MG63 (cell line): Measurements from ENCODE around the gene MUC2. TPM values are rescaled to one million over a fixed set of nuclear protein-coding genes. Genes with fewer than 3 reads are reported as not detected.

Experiments used
- DNase-seq: peaks from one replicate; pipeline ENCODE4 v3.0.0-alpha.2; 2020
- H3K27me3 ChIP-seq: fragments of 250-450 bp; sonication (Bioruptor Pico); 2 replicates; pipeline ENCODE4 v1.5.1; 2020; ENCODE audit warnings: mild to moderate bottlenecking, moderate library complexity
- H3K36me3 ChIP-seq: fragments of 250-450 bp; sonication (Bioruptor Pico); 2 replicates; pipeline ENCODE4 v1.5.1; 2020; ENCODE audit warnings: mild to moderate bottlenecking, moderate library complexity
- H3K4me3 ChIP-seq: fragments of 250-450 bp; sonication (Bioruptor Pico); 2 replicates; pipeline ENCODE4 v1.5.1; 2020; ENCODE audit warnings: mild to moderate bottlenecking, moderate library complexity
- H3K9me3 ChIP-seq: fragments of 250-450 bp; sonication (Bioruptor Pico); 2 replicates; pipeline ENCODE4 v1.5.1; 2020; ENCODE audit warnings: mild to moderate bottlenecking, moderate library complexity
- total RNA-seq: library from RNA; depleted of rRNA; stranded (reverse); fragments of >200 nt; shearing (Covaris generic); gene quantifications from 2 replicates; pipeline ENCODE4 v1.2.3, GENCODE V29; 2014; ENCODE audit warnings: low replicate concordance; rRNA removed

The MUC2 gene
- total RNA-seq, result not detected in 2 replicates

DNA sequence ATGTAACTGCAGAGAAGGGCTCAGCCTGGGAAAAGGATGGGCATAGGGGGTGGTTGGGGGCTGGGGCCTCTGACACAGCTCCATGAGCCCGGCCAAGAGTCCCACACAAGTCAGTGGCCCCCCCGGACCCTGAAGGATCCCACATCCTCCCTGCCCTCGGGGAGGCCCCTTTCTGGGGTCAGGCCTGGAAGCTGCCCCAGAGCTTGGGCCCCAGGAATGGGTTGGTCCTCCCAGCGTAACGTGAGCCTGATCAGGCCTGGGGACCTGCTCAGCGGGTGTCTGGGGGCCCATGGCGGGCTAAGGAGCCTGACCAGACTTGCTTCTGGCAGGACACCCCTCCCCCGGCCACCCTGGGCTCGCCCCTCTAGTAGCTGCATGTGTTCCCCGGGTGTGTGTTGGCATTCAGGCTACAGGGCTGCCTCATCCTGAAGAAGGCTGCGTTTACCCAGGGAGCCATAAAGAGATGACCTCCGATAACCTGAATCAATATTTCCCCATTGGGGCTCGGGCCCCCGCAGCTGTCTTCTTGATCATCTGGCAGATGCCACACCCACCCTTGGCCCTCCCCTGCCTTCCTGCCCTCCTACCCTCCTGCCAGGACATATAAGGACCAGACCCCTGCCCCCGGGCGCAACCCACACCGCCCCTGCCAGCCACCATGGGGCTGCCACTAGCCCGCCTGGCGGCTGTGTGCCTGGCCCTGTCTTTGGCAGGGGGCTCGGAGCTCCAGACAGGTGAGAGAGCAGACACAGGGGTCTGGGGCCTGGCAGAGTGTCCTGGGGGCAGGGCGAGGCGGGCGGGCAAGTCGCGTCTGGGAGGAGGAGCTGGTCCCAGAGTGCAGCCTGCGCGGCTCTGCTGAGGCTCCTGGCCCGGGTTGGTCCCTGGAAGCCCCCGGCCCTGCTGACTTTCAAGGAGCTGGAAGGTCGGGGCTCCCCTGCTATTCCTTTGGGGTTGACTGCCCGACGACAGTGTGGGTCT is at the start of gene MUC2:
Gene MUC2 (plus strand): TSS at position 631 of the 978 bp plus-strand sequence.
- no peaks in the 10 kb centered on the region for H3K27me3 ChIP-seq
- no peaks in the 10 kb centered on the region for H3K9me3 ChIP-seq
- no peak for DNase-seq
- H3K4me3 ChIP-seq, result no peak within 1 kb of the TSS
- H3K36me3 ChIP-seq, result no peaks in the 10 kb centered on the region

DNA sequence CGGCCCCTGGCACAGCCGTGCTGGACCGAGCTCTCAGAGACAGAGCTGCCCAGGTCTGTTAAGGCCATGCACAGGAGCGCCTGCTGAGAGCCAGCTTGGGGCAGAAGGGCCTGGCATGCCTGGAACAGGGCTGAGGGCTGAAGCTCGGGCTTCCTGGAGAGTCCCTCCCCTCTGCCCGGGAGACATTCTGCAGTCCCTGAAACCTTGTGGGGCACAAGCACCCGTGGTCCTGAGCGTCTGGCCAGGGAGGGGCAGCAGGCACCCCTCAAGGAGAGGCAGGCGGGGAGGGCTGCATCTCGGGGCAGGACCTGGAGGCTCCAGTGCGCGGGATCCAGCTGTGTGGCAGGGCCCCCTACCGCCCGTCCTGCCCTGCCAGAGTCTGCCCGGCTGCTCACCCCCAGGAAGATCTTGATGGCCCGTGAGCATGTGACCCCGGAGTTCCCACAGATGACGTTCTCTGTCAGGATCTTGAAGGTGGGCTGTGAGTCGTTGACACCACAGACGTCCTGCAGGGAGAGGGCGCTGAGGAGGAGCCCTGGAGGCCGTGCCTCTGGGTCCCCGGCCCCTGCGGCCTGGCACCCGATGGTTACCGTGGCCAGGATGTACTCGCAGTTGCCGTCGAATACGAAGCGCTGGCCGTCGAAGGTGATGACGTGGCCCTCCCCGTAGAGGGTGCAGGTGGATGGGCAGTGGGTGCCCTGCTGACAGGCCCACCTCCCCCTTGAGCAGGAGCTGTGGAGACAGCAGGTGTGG is 49.1 kb upstream of the MUC2 start:
- Histone ChIP-seq H3K9me3 (no peaks in the 10 kb centered on the region), H3K27me3 (no peaks in the 10 kb centered on the region), H3K4me3 (no peak overlapping the region), H3K36me3 (no peaks in the 10 kb centered on the region)
- DNase-seq, result no peak

DNA sequence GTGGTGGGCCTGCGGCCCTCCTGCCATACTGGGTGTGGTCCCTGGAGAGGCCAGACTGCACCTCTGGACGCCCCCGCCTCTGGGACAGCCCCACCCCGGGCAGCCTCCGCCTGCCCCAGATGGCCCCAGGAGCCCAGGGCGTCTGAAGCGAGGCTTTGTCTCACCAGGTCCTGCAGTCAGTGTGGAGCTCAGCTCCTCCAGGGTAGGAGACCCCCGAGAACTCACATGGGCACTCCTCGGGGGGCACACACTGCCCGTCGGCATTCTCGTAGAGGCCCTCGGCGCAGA is 48.6 kb upstream of the MUC2 start:
- Histone ChIP-seq H3K4me3 (no peak overlapping the region), H3K27me3 (no peaks in the 10 kb centered on the region), H3K9me3 (no peaks in the 10 kb centered on the region), H3K36me3 (no peaks in the 10 kb centered on the region)
- no peak for DNase-seq

- Histone ChIP-seq H3K9me3 (no peaks in the 10 kb centered on the region), H3K4me3 (no peak overlapping the region), H3K36me3 (no peaks in the 10 kb centered on the region), H3K27me3 (no peaks in the 10 kb centered on the region)
- DNase-seq, result no peak
These were observed 47.8 kb upstream of the MUC2 start for GRCh38 chr11:1026641-1027482.

DNA sequence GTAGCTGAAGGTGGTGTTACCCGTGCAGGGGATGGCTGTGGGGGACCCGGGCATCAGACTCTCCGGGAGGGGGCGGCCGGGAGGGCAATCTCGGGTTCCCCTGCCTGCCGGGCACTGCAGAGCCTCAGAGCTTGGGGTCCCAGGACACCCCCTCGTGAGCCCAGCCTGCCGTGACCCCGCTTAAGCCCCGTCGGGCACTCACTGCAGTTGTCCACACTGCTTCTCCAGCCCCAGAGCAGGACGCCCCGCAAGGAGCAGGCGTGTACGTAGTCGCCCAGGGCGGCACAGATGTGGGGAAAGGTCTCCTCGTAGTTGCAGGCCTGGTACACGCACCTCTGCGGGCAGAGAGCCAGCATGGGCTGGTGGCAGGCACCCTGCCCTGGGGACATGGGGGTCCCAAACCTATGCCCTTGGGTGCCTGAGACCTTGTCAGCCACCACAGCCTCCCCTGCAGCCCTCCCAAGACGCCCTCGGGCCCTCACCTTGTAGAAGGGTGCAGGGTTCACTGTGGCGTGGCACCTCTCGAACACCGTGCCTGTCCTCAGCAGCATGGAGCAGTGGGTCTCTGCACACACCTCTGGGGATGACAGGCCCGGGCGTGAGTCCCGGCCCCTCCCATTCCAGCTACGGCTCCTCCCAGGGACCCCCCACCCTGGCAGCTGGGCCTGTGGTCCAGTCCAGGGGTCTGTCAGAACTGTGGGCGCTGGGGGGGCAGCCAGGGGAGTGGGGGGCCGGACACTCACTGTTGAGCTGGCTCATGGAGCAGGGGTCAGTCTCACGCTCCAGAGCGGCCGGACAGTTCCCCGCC is 47.0 kb upstream of the MUC2 start:
- DNase-seq, result no peak
- no peak overlapping the region for H3K4me3 ChIP-seq
- H3K27me3 ChIP-seq, result no peaks in the 10 kb centered on the region
- no peaks in the 10 kb centered on the region for H3K9me3 ChIP-seq
- no peaks in the 10 kb centered on the region for H3K36me3 ChIP-seq

GRCh38 chr11:1028291-1028540 is 46.5 kb upstream of the MUC2 start:
- Histone ChIP-seq H3K9me3 (no peaks in the 10 kb centered on the region), H3K27me3 (no peaks in the 10 kb centered on the region), H3K4me3 (no peak overlapping the region), H3K36me3 (no peaks in the 10 kb centered on the region)
- no peak for DNase-seq

DNA sequence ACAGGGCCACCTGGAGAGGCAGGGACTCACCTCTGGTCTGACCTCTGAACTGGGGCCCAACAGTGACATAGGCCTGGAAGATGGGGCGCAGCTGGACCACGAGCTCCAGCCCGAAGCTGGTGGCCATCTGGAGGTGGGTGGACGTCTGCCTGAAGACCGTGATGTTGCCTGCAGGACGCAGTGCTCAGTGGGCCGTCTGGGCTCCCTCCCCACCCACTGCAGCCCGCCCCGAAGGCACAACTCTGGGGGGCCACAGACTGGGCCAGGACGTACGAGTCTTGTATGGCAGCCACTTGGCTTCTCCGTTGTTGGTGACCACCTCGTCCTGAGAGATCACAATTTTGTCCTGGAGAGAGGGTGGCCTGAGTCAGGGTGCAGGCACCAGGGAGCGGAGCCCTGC is 46.1 kb upstream of the MUC2 start:
- Histone ChIP-seq H3K36me3 (no peaks in the 10 kb centered on the region), H3K9me3 (no peaks in the 10 kb centered on the region), H3K27me3 (no peaks in the 10 kb centered on the region), H3K4me3 (no peak overlapping the region)
- DNase-seq, result no peak

DNA sequence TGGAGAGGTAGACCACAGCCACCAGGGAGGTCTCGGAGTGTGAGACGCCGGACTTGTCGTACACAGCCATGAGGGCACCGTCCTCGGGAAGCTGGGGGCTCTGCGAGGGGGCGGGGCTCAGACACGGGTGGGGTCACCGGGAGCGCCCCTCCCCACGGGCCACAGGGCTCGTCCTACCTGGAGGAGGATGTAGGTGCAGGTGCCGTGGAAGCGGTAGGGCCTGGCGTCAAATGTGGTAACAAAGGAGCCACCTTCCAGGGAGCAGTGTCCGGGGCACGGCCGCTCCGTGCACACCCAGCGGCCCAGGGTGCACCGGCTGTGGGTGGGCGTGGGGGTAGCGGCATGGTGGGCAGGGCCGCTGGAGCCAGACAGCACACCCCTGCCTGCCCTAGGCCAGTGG is 45.6 kb upstream of the MUC2 start:
- DNase-seq, result no peak
- no peak overlapping the region for H3K4me3 ChIP-seq
- H3K27me3 ChIP-seq, result no peaks in the 10 kb centered on the region
- no peaks in the 10 kb centered on the region for H3K9me3 ChIP-seq
- no peaks in the 10 kb centered on the region for H3K36me3 ChIP-seq

DNA sequence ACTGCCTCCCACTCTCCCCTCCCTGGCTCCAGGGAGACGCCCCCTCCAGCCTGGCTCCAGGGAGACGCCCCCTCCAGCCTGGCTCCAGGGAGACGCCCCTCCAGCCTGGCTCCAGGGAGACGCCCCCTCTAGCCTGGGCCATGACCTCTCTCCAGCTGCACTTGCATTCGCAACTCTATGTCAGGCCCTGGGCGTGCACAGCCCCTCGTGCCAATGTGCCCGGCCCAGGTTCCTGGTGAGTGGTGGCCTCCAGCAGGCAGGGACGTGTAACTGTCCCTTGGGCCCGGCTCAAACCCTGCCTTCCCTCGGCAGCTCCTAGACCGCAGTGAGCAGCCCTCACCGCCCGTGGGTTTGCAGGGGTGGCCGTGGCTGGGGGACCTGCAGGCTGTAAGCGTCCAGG is 45.0 kb upstream of the MUC2 start:
- H3K9me3 ChIP-seq, result no peaks in the 10 kb centered on the region
- DNase-seq, result no peak
- no peaks in the 10 kb centered on the region for H3K36me3 ChIP-seq
- H3K27me3 ChIP-seq, result no peaks in the 10 kb centered on the region
- H3K4me3 ChIP-seq, result no peak overlapping the region

- DNase-seq, result no peak
- Histone ChIP-seq H3K27me3 (no peaks in the 10 kb centered on the region), H3K9me3 (no peaks in the 10 kb centered on the region), H3K36me3 (no peaks in the 10 kb centered on the region), H3K4me3 (no peak overlapping the region)
These were observed 44.6 kb upstream of the MUC2 start for GRCh38 chr11:1030086-1030485.

DNA sequence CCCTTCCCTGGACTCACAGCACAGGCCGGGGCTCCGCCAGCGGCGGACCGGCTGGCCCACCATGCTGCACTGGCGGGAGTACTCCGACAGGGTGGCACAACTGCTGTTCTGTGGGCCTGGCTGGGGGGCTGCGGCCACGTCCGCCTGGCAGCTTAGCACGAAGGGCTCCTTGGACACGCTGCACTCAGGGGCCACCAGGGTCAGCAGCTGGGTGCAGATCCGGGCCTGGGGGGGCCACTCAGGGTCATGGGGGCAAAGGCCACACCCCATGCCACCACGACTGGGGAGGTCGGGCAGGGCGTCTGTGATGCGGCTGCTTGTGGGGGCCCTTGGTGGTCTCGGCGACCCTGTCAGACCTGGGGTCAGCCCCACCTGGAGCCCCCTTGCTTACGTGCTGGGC is 44.1 kb upstream of the MUC2 start:
- no peak for DNase-seq
- Histone ChIP-seq H3K27me3 (no peaks in the 10 kb centered on the region), H3K36me3 (no peaks in the 10 kb centered on the region), H3K4me3 (no peak overlapping the region), H3K9me3 (no peaks in the 10 kb centered on the region)

- Histone ChIP-seq H3K27me3 (no peaks in the 10 kb centered on the region), H3K9me3 (no peaks in the 10 kb centered on the region), H3K4me3 (no peak overlapping the region), H3K36me3 (no peaks in the 10 kb centered on the region)
- DNase-seq, result no peak
These were observed 43.4 kb upstream of the MUC2 start for GRCh38 chr11:1031121-1031899.

GRCh38 chr11:1032310-1032891 is 42.3 kb upstream of the MUC2 start:
- Histone ChIP-seq H3K9me3 (no peaks in the 10 kb centered on the region), H3K36me3 (no peaks in the 10 kb centered on the region), H3K27me3 (no peaks in the 10 kb centered on the region), H3K4me3 (no peak overlapping the region)
- DNase-seq, result no peak

GRCh38 chr11:1033016-1033798 is 41.5 kb upstream of the MUC2 start:
- no peak overlapping the region for H3K4me3 ChIP-seq
- no peaks in the 10 kb centered on the region for H3K27me3 ChIP-seq
- H3K36me3 ChIP-seq, result no peaks in the 10 kb centered on the region
- H3K9me3 ChIP-seq, result no peaks in the 10 kb centered on the region
- no peak for DNase-seq

DNA sequence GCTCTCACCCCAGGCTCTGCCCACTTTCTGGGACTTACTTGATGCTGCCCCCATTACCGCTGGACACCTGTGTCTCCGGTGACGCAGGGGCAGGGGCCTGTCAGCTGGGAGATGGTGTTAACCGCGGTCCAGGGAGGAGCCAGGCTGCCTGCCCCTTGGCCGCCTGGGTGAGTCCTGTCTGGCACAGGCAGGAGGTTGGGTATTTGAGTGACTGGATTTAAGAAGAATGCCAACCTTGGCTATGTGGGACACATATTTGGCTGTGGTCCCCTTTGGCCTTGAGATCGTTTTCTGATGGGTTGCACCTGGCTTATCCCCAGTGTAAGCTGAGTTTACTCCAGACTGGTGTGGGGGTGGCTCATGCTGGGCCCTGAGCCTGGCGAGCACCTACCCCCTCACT is 40.7 kb upstream of the MUC2 start:
- no peaks in the 10 kb centered on the region for H3K9me3 ChIP-seq
- no peaks in the 10 kb centered on the region for H3K36me3 ChIP-seq
- DNase-seq, result peak; percentile 78
- H3K27me3 ChIP-seq, result no peaks in the 10 kb centered on the region
- no peak overlapping the region for H3K4me3 ChIP-seq
